GM12872 (cell line): ENCODE results near the gene N4BP2.

ENCODE experiments used
- CTCF ChIP-seq: IDR thresholded peaks from 3 replicates; pipeline ENCODE4 v1.5.1; 2011; ENCODE audit warnings: low read depth, mild to moderate bottlenecking, low read length, moderate library complexity; ENCODE audit not compliant: insufficient read depth

The N4BP2 gene

GRCh38 chr4:40201898-40202297 is 145.2 kb downstream of the N4BP2 start:
- no peak for TF ChIP-seq CTCF

GRCh38 chr4:40202474-40202873 is 145.8 kb downstream of the N4BP2 start:
- no peak for TF ChIP-seq CTCF

- TF ChIP-seq CTCF = no peak
These were observed 148.0 kb downstream of the N4BP2 start for GRCh38 chr4:40204507-40205258.

- TF ChIP-seq CTCF = no peak
These were observed 148.9 kb downstream of the N4BP2 start for GRCh38 chr4:40205259-40206198.

GRCh38 chr4:40206426-40206825 is 149.8 kb downstream of the N4BP2 start:
- no peak for TF ChIP-seq CTCF
